Activated naive CD4-positive, alpha-beta T cell treated with anti-CD3 and anti-CD28 coated beads, Interleukin-2, amount 10 ng/mL, durations not matched to agents 7 days and 5 days (primary cell): ENCODE results near the gene SUPT5H.

ENCODE experiments used
- CTCF ChIA-PET: fragments of 350-600 bp; sonication (Branson Sonifier 250); formaldehyde crosslinking; loops from one replicate; lab custom pipeline; 2021; ENCODE audit warnings: antibody characterized with exemption; lab: Charles Lee
- DNase-seq: peaks from one replicate; pipeline ENCODE4 v3.0.0-alpha.2; 2020
- H3K27ac Mint-ChIP-seq: one replicate; pipeline ENCODE4 v1.8.0; 2021; ENCODE audit warnings: mild to moderate bottlenecking, moderate library complexity, mixed read lengths
- H3K27me3 Mint-ChIP-seq: one replicate; pipeline ENCODE4 v1.8.0; 2021; ENCODE audit warnings: mild to moderate bottlenecking, mixed read lengths
- H3K36me3 Mint-ChIP-seq: one replicate; pipeline ENCODE4 v1.8.0; 2021; ENCODE audit warnings: mixed read lengths
- H3K4me1 Mint-ChIP-seq: one replicate; pipeline ENCODE4 v1.8.0; 2021; ENCODE audit warnings: mixed read lengths
- H3K4me3 Mint-ChIP-seq: one replicate; pipeline ENCODE4 v1.8.0; 2021; ENCODE audit warnings: mild to moderate bottlenecking, moderate library complexity, mixed read lengths
- H3K9me3 Mint-ChIP-seq: one replicate; pipeline ENCODE4 v1.8.0; 2021; ENCODE audit warnings: mixed read lengths

Gene SUPT5H

GRCh38 chr19:39405958-39406655, 39.3 kb upstream of the SUPT5H start:
- H3K27ac Mint-ChIP-seq = peak overlapping the region; percentile 89
- peak overlapping the region; percentile 78 for H3K4me3 Mint-ChIP-seq
- peaks cover 31% of the 10 kb centered on the region for H3K36me3 Mint-ChIP-seq
- H3K9me3 Mint-ChIP-seq = no peaks in the 10 kb centered on the region
- CTCF ChIA-PET = interaction anchor here (3.8 kb wide), 1 partner anchor 8 kb away, joined by 32 read pairs; no protein-coding TSS in a partner anchor
- peaks cover 53% of the 10 kb centered on the region for H3K4me1 Mint-ChIP-seq
- peak; percentile 91 for DNase-seq
- H3K27me3 Mint-ChIP-seq = peaks cover 6% of the 10 kb centered on the region

DNA sequence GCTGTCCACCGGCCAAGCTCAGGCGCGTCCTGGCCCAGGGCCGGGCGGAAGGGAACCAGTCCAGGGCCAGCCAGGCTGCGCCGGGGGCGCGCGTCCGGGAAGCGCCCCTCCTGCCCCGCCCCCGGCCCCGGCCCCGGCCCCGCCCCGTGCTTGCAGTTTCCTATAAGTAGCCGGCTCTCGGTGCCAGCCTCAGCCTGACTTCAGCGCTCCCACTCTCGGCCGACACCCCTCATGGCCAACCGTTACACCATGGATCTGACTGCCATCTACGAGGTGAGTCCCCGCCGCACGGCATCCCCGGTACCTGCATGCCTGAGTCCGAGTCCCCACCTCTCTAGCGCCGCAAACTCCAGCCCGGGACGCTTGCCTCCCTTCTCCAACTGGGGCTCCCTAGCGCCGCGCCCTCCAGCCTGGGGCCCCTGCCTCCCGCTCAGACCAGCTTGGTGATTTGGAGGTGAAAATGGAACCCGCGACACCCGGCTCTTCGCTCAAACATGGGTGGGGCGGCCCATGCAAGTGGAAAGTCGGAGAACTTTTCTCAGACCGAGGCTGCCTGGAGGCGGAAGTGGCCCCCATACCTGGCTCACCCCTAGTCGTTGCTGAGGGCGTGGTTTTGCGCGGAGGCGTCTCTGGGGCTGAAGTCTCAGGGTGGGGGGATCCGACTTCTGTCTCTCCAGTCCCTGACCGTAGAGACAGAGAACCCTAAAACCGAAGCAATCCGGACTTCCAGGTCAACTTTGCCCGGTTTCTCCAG, 38.5 kb upstream of the SUPT5H start, which contains the start of gene ZFP36:
Gene ZFP36, plus strand, starts transcription at position 192 of the 754 bp plus-strand sequence. Its CDS starts 58 bp downstream, at position 250.
- H3K9me3 Mint-ChIP-seq = no peaks in the 10 kb centered on the region
- peaks cover 6% of the 10 kb centered on the region for H3K27me3 Mint-ChIP-seq
- H3K27ac Mint-ChIP-seq = peak within 1 kb of the TSS; percentile 98
- CTCF ChIA-PET = interaction anchor here (3.8 kb wide), 1 partner anchor 9 kb away, joined by 32 read pairs; no protein-coding TSS in a partner anchor
- peak within 1 kb of the TSS; percentile 78 for H3K4me3 Mint-ChIP-seq
- H3K4me1 Mint-ChIP-seq = peaks cover 53% of the 10 kb centered on the region
- H3K36me3 Mint-ChIP-seq = peaks cover 34% of the 10 kb centered on the region
- DNase-seq = peak; percentile 91

DNA sequence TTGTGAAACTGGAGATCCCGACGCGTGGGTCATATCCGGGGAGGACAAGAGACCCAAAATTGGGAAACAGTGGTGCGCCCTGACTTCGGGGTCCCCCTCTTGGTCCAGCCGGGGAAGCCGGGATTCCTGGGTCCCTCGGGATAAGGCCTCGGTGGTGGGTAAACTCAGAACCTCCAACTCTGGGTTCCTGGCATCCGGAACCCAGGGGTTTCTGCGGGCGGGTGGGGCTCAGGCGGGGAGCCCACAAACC, 38.0 kb upstream of the SUPT5H start:
- Mint-ChIP-seq H3K9me3 (no peaks in the 10 kb centered on the region), H3K4me1 (peaks cover 53% of the 10 kb centered on the region), H3K36me3 (peaks cover 37% of the 10 kb centered on the region), H3K27ac (peak overlapping the region; percentile 98), H3K27me3 (peaks cover 10% of the 10 kb centered on the region), H3K4me3 (peak overlapping the region; percentile 78)
- CTCF ChIA-PET = interaction anchor here (3.8 kb wide), 1 partner anchor 9 kb away, joined by 32 read pairs; no protein-coding TSS in a partner anchor
- DNase-seq = no peak

- Mint-ChIP-seq H3K27ac (peak overlapping the region; percentile 98), H3K4me1 (peaks cover 48% of the 10 kb centered on the region), H3K9me3 (no peaks in the 10 kb centered on the region), H3K36me3 (peaks cover 37% of the 10 kb centered on the region), H3K27me3 (peaks cover 10% of the 10 kb centered on the region), H3K4me3 (peak overlapping the region; percentile 78)
- CTCF ChIA-PET = interaction anchor here (3.8 kb wide), 1 partner anchor 10 kb away, joined by 32 read pairs; no protein-coding TSS in a partner anchor
- DNase-seq = peak; percentile 90
Observed at GRCh38 chr19:39407660-39408391, 37.6 kb upstream of the SUPT5H start.

DNA sequence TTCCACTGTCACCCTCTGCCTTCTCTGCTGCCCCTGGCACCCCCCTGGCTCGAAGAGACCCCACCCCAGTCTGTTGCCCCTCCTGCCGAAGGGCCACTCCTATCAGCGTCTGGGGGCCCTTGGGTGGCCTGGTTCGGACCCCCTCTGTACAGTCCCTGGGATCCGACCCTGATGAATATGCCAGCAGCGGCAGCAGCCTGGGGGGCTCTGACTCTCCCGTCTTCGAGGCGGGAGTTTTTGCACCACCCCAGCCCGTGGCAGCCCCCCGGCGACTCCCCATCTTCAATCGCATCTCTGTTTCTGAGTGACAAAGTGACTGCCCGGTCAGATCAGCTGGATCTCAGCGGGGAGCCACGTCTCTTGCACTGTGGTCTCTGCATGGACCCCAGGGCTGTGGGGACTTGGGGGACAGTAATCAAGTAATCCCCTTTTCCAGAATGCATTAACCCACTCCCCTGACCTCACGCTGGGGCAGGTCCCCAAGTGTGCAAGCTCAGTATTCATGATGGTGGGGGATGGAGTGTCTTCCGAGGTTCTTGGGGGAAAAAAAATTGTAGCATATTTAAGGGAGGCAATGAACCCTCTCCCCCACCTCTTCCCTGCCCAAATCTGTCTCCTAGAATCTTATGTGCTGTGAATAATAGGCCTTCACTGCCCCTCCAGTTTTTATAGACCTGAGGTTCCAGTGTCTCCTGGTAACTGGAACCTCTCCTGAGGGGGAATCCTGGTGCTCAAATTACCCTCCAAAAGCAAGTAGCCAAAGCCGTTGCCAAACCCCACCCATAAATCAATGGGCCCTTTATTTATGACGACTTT, 36.8 kb upstream of the SUPT5H start:
- peak; percentile 40 for DNase-seq
- peaks cover 10% of the 10 kb centered on the region for H3K27me3 Mint-ChIP-seq
- H3K27ac Mint-ChIP-seq = peak overlapping the region; percentile 98
- CTCF ChIA-PET = interaction anchor here (3.8 kb wide), 1 partner anchor 11 kb away, joined by 32 read pairs; no protein-coding TSS in a partner anchor
- peak overlapping the region; percentile 78 for H3K4me3 Mint-ChIP-seq
- H3K4me1 Mint-ChIP-seq = peaks cover 47% of the 10 kb centered on the region
- peaks cover 37% of the 10 kb centered on the region for H3K36me3 Mint-ChIP-seq
- no peaks in the 10 kb centered on the region for H3K9me3 Mint-ChIP-seq

- Mint-ChIP-seq H3K4me1 (peaks cover 47% of the 10 kb centered on the region), H3K36me3 (peaks cover 45% of the 10 kb centered on the region), H3K27me3 (peaks cover 10% of the 10 kb centered on the region), H3K27ac (peak overlapping the region; percentile 98), H3K9me3 (no peaks in the 10 kb centered on the region), H3K4me3 (peak overlapping the region; percentile 90)
- peak; percentile 89 for DNase-seq
- CTCF ChIA-PET = interaction anchor here (3.8 kb wide), 1 partner anchor 12 kb away, joined by 32 read pairs; no protein-coding TSS in a partner anchor
Observed at GRCh38 chr19:39409208-39410016, 36.0 kb upstream of the SUPT5H start.

DNA sequence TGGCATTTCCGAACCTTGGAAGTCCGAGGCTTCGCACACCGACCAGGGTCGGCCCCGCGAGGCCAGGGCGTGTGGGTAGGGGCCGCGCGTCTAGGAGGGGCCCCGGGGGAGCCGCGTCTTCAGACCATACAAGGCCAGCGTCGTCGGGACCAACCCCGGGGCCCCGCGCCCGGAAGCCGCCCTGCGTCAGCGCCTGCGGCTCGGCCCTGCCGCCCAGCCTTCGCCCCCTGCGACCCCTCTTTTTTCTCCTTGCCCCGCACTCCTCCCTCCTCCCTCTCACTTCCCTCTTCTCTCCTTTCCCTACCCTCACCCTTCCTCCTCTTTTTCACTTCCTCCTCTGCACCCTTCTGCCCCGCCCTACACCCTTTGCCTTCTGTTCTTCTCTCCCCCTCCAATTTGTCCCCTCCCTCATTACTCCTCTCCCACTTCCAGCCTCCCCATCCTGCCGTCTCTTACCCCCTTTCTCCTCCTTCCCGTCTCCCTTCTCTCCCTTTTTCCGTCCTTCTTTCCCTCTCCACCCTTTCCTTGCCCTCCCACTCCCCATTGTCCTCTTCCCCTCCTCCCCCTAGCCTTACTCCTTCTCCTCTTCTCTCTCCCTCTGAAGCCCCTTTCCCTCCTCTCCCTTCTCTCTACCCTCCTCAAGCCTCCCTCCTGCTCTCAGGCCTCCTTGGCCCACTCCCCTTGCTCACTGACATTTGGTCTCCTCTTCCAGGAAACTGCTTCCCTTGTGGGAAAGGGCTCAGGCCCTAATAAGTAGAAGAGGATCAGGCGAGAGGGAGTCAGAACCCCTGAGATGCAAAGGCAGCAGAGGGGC, 35.2 kb upstream of the SUPT5H start:
- H3K27me3 Mint-ChIP-seq = peaks cover 10% of the 10 kb centered on the region
- peaks cover 48% of the 10 kb centered on the region for H3K36me3 Mint-ChIP-seq
- peak overlapping the region; percentile 90 for H3K4me3 Mint-ChIP-seq
- no peaks in the 10 kb centered on the region for H3K9me3 Mint-ChIP-seq
- peak overlapping the region; percentile 92 for H3K27ac Mint-ChIP-seq
- H3K4me1 Mint-ChIP-seq = peaks cover 42% of the 10 kb centered on the region
- peak; percentile 80 for DNase-seq
- CTCF ChIA-PET = no interaction called here

DNA sequence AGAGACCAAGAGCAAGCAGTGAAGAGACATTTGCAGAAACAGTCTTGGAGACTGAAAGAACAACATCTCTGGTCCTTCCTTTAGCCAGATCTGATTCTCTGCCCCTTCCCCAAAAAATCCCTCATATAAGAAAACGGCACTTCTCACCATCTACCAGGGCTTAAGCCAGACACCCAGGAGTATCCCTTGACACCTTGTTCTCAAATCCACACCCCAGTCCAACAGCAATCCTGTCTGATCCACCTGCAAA, 34.6 kb upstream of the SUPT5H start:
- CTCF ChIA-PET = interaction anchor here (1.4 to 2.3 kb wide), 5 partner anchors 9 to 68 kb away, joined by 4 to 96 read pairs (median 17); partner anchors contain the start of genes MED29, PAF1, RPS16 and SAMD4B
- Mint-ChIP-seq H3K9me3 (no peaks in the 10 kb centered on the region), H3K36me3 (peaks cover 48% of the 10 kb centered on the region), H3K27ac (peak overlapping the region; percentile 92), H3K4me1 (peaks cover 40% of the 10 kb centered on the region), H3K4me3 (peak overlapping the region; percentile 90), H3K27me3 (peaks cover 10% of the 10 kb centered on the region)
- DNase-seq = no peak

GRCh38 chr19:39411081-39411831, 34.1 kb upstream of the SUPT5H start:
- H3K4me1 Mint-ChIP-seq = peaks cover 38% of the 10 kb centered on the region
- H3K27me3 Mint-ChIP-seq = peaks cover 10% of the 10 kb centered on the region
- peaks cover 48% of the 10 kb centered on the region for H3K36me3 Mint-ChIP-seq
- H3K27ac Mint-ChIP-seq = peak overlapping the region; percentile 92
- DNase-seq = peak; percentile 45
- peak overlapping the region; percentile 90 for H3K4me3 Mint-ChIP-seq
- CTCF ChIA-PET = interaction anchor here (0.7 to 2.3 kb wide), 12 partner anchors 9 to 286 kb away, joined by 3 to 96 read pairs (median 4); partner anchors contain the start of genes MED29, PAF1, RPS16 and SAMD4B
- no peaks in the 10 kb centered on the region for H3K9me3 Mint-ChIP-seq

DNA sequence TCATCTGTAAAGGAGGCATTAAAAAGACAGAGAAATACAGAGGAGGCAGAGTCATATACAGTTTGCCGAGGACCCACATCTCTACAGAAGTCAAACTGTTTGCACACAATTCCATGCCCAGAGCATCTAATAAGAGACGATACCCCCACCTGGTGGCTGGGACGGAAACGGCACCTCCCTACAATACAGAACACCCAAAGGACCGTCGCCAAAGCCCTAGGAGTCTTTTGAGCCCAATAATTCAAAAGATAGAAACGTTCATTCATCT, 33.6 kb upstream of the SUPT5H start:
- Mint-ChIP-seq H3K4me3 (peak overlapping the region; percentile 90), H3K9me3 (no peaks in the 10 kb centered on the region), H3K4me1 (peaks cover 37% of the 10 kb centered on the region), H3K36me3 (peaks cover 48% of the 10 kb centered on the region), H3K27me3 (peaks cover 10% of the 10 kb centered on the region), H3K27ac (peak overlapping the region; percentile 92)
- CTCF ChIA-PET = interaction anchor here (0.7 to 2.3 kb wide), 12 partner anchors 10 to 287 kb away, joined by 3 to 96 read pairs (median 4); partner anchors contain the start of genes MED29, PAF1, RPS16 and SAMD4B
- peak; percentile 94 for DNase-seq

- Mint-ChIP-seq H3K9me3 (no peaks in the 10 kb centered on the region), H3K4me3 (peak within 1 kb of the TSS; percentile 90), H3K4me1 (peaks cover 37% of the 10 kb centered on the region), H3K27ac (peak within 1 kb of the TSS; percentile 92), H3K36me3 (peaks cover 44% of the 10 kb centered on the region), H3K27me3 (peaks cover 5% of the 10 kb centered on the region)
- CTCF ChIA-PET = interaction anchor here (1.1 to 2.3 kb wide), 10 partner anchors 10 to 287 kb away, joined by 3 to 96 read pairs (median 6); partner anchors contain the start of genes MED29, PAF1, RPS16 and SAMD4B
- DNase-seq = peak; percentile 97
Observed at GRCh38 chr19:39412100-39412866, 33.1 kb upstream of the SUPT5H start, which contains the start of gene PLEKHG2. Gene PLEKHG2 (plus strand): TSS chr19:39412669. CDS start chr19:39414087, 1,418 bp downstream.
